CD8-positive, alpha-beta memory T cell (primary cell): ENCODE data around the gene KIR2DL4. TPM values are rescaled to one million over a fixed set of nuclear protein-coding genes. Genes with fewer than 3 reads are reported as not detected.
A peak's percentile ranks its signal among the peaks of the same experiment; 100 is the strongest.
"Not testable (repeated sequence)": the region's sequence is repeated elsewhere in the genome, so short reads cannot be mapped to it uniquely, and the experiment has no call there.

ENCODE experiments used
- CTCF ChIA-PET: fragments of 350-600 bp; sonication (Branson Sonifier 250); formaldehyde crosslinking; loops from one replicate; lab custom pipeline; 2021; ENCODE audit warnings: antibody characterized with exemption; lab: Charles Lee
- POLR2A ChIA-PET: fragments of 350-600 bp; sonication (Branson Sonifier 250); formaldehyde crosslinking; loops from one replicate; lab custom pipeline; 2021; ENCODE audit warnings: antibody characterized with exemption; lab: Charles Lee
- DNase-seq, 5 donors: peaks; one replicate each; pipeline versions ENCODE4 v3.0.0 to v3.0.0-alpha.2; 2020 to 2022; ENCODE audit warnings: mixed read lengths in 1 of 5
- H3K27ac ChIP-seq: one replicate; pipeline ENCODE4 v1.7.0; 2013; ENCODE audit warnings: low read depth, mild to moderate bottlenecking, low read length, moderate library complexity
- H3K27me3 ChIP-seq: 2 replicates; pipeline ENCODE4 v1.7.0; 2013; ENCODE audit warnings: low read length, mild to moderate bottlenecking; ENCODE audit not compliant: insufficient read depth, poor library complexity, severe bottlenecking
- H3K36me3 ChIP-seq: 2 replicates; pipeline ENCODE4 v1.7.0; 2013; ENCODE audit warnings: mild to moderate bottlenecking, low read length, moderate library complexity; ENCODE audit not compliant: insufficient read depth
- H3K4me1 ChIP-seq: 2 replicates; pipeline ENCODE4 v1.7.0; 2013; ENCODE audit warnings: mild to moderate bottlenecking, low read length, moderate library complexity; ENCODE audit not compliant: insufficient read depth
- H3K4me3 ChIP-seq: 2 replicates; pipeline ENCODE4 v1.7.0; 2013; ENCODE audit warnings: mild to moderate bottlenecking, low read length
- H3K9me3 ChIP-seq: 2 replicates; pipeline ENCODE4 v1.7.0; 2013; ENCODE audit warnings: mild to moderate bottlenecking, low read length
- H3K27ac Mint-ChIP-seq, 8 donors: one replicate each; pipeline ENCODE4 v1.8.0; 2020 to 2021; ENCODE audit warnings: mixed read lengths in 8 of 8, mild to moderate bottlenecking in 6 of 8, inconsistent platforms in 3 of 8, moderate library complexity in 3 of 8
- H3K27me3 Mint-ChIP-seq, 2 donors: one replicate each; pipeline ENCODE4 v1.8.0; 2020 to 2021; ENCODE audit warnings: mixed read lengths in 2 of 2, mild to moderate bottlenecking in 1 of 2, moderate library complexity in 1 of 2
- H3K36me3 Mint-ChIP-seq, 3 donors: one replicate each; pipeline ENCODE4 v1.8.0; 2020 to 2021; ENCODE audit warnings: mixed read lengths in 3 of 3, inconsistent platforms in 1 of 3, mild to moderate bottlenecking in 1 of 3
- H3K4me1 Mint-ChIP-seq, 3 donors: one replicate each; pipeline ENCODE4 v1.8.0; 2020 to 2021; ENCODE audit warnings: mixed read lengths in 3 of 3, inconsistent platforms in 1 of 3, mild to moderate bottlenecking in 1 of 3
- H3K4me3 Mint-ChIP-seq, 7 donors: one replicate each; pipeline ENCODE4 v1.8.0; 2020 to 2021; ENCODE audit warnings: mixed read lengths in 7 of 7, mild to moderate bottlenecking in 6 of 7, moderate library complexity in 4 of 7, inconsistent platforms in 2 of 7
- H3K9me3 Mint-ChIP-seq, 5 donors: one replicate each; pipeline ENCODE4 v1.8.0; 2020 to 2022; ENCODE audit warnings: mixed read lengths in 5 of 5, mild to moderate bottlenecking in 3 of 5, moderate library complexity in 2 of 5, inconsistent platforms in 1 of 5
- polyA plus RNA-seq: library from polyadenylated mRNA; unstranded; fragments of 300-500 nt; fragmentation: Illumina TruSeq; gene quantifications from one replicate; pipeline ENCODE4 v1.2.3, GENCODE V29; 2021
- total RNA-seq, 2 experiments: library from RNA; stranded (reverse); gene quantifications; one replicate each; pipeline ENCODE4 v1.2.3, GENCODE V29; 2021

Gene KIR2DL4
- not detected for total RNA-seq
- 0.79 TPM for polyA plus RNA-seq

GRCh38 chr19:54803410-54803809 lies at the start of gene KIR2DL4:
TSS of gene KIR2DL4 (plus strand) at chr19:54803610. CDS start at chr19:54803652, 42 bp downstream.
- peaks cover 0 to 2% (median 0%) of the 10 kb centered on the region in 3 donors for H3K4me1 Mint-ChIP-seq
- no peaks in the 10 kb centered on the region for H3K36me3 ChIP-seq
- no peak within 1 kb of the TSS for H3K4me3 Mint-ChIP-seq
- peaks cover 6 to 36% of the 10 kb centered on the region in 2 donors for H3K27me3 Mint-ChIP-seq
- no peak for DNase-seq
- H3K36me3 Mint-ChIP-seq = no peaks in the 10 kb centered on the region
- no peak within 1 kb of the TSS for H3K4me3 ChIP-seq
- POLR2A ChIA-PET = no interaction called here
- CTCF ChIA-PET = no interaction called here
- no peaks in the 10 kb centered on the region for H3K27me3 ChIP-seq
- peaks cover 0 to 2% (median 0%) of the 10 kb centered on the region in 5 donors for H3K9me3 Mint-ChIP-seq
- no peaks in the 10 kb centered on the region for H3K4me1 ChIP-seq
- no peak within 1 kb of the TSS for H3K27ac ChIP-seq
- H3K27ac Mint-ChIP-seq = peak within 1 kb of the TSS in 1 of 8 donors; percentile 62
- no peaks in the 10 kb centered on the region for H3K9me3 ChIP-seq

GRCh38 chr19:54756204-54757110 lies 47.0 kb upstream of the KIR2DL4 start:
- H3K36me3 Mint-ChIP-seq, H3K4me3 Mint-ChIP-seq, H3K9me3 ChIP-seq, H3K4me1 ChIP-seq, H3K9me3 Mint-ChIP-seq, H3K27ac ChIP-seq, H3K36me3 ChIP-seq, H3K27ac Mint-ChIP-seq, H3K4me3 ChIP-seq, H3K27me3 ChIP-seq, H3K27me3 Mint-ChIP-seq, POLR2A ChIA-PET, H3K4me1 Mint-ChIP-seq, DNase-seq, CTCF ChIA-PET: not testable (repeated sequence)

GRCh38 chr19:54758577-54758976 lies 44.8 kb upstream of the KIR2DL4 start:
- H3K27ac Mint-ChIP-seq, POLR2A ChIA-PET, DNase-seq, H3K4me1 Mint-ChIP-seq, H3K27me3 Mint-ChIP-seq, H3K4me3 Mint-ChIP-seq, CTCF ChIA-PET, H3K27me3 ChIP-seq, H3K36me3 ChIP-seq, H3K9me3 ChIP-seq, H3K27ac ChIP-seq, H3K9me3 Mint-ChIP-seq, H3K4me1 ChIP-seq, H3K4me3 ChIP-seq, H3K36me3 Mint-ChIP-seq: not testable (repeated sequence)

- H3K9me3 ChIP-seq, H3K27ac Mint-ChIP-seq, H3K27me3 Mint-ChIP-seq, H3K27me3 ChIP-seq, H3K9me3 Mint-ChIP-seq, DNase-seq, H3K4me1 ChIP-seq, H3K4me3 ChIP-seq, POLR2A ChIA-PET, H3K27ac ChIP-seq, H3K4me1 Mint-ChIP-seq, CTCF ChIA-PET, H3K36me3 Mint-ChIP-seq, H3K4me3 Mint-ChIP-seq, H3K36me3 ChIP-seq: not testable (repeated sequence)
Observed at GRCh38 chr19:54764219-54764618, 39.2 kb upstream of the KIR2DL4 start.

- peaks cover 5 to 17% of the 10 kb centered on the region in 2 donors for H3K27me3 Mint-ChIP-seq
- H3K4me3 Mint-ChIP-seq = not testable (repeated sequence)
Observed at GRCh38 chr19:54766464-54766863, 36.9 kb upstream of the KIR2DL4 start.

GRCh38 chr19:54769646-54770045 lies 33.8 kb upstream of the KIR2DL4 start, which contains the start of gene KIR2DL1:
TSS of gene KIR2DL1 (plus strand) at chr19:54769793. CDS start at chr19:54769851, 58 bp downstream.
- H3K4me1 ChIP-seq, H3K9me3 ChIP-seq, H3K36me3 ChIP-seq, H3K27ac Mint-ChIP-seq, POLR2A ChIA-PET, H3K27ac ChIP-seq, CTCF ChIA-PET, H3K4me1 Mint-ChIP-seq, H3K36me3 Mint-ChIP-seq, H3K4me3 ChIP-seq, H3K9me3 Mint-ChIP-seq, DNase-seq, H3K27me3 ChIP-seq: not testable (repeated sequence)
- Mint-ChIP-seq H3K4me3 (peak within 1 kb of the TSS in 1 of 7 donors; percentile 24), H3K27me3 (peaks cover 7 to 21% of the 10 kb centered on the region in 2 donors)

More at GRCh38 chr19:54766464-54766863, 36.9 kb upstream of the KIR2DL4 start:
- H3K4me1 ChIP-seq, H3K4me1 Mint-ChIP-seq, H3K27me3 ChIP-seq, POLR2A ChIA-PET, H3K4me3 ChIP-seq, H3K36me3 ChIP-seq, H3K36me3 Mint-ChIP-seq, H3K27ac Mint-ChIP-seq, H3K27ac ChIP-seq, H3K9me3 Mint-ChIP-seq, H3K9me3 ChIP-seq, CTCF ChIA-PET, DNase-seq: not testable (repeated sequence)

- H3K9me3 Mint-ChIP-seq, H3K27me3 ChIP-seq, H3K4me3 Mint-ChIP-seq, H3K27ac ChIP-seq, H3K36me3 Mint-ChIP-seq, CTCF ChIA-PET, DNase-seq, H3K9me3 ChIP-seq, H3K4me1 Mint-ChIP-seq, H3K36me3 ChIP-seq, H3K4me3 ChIP-seq, H3K4me1 ChIP-seq, POLR2A ChIA-PET: not testable (repeated sequence)
- peaks cover 7 to 22% of the 10 kb centered on the region in 2 donors for H3K27me3 Mint-ChIP-seq
- peak overlapping the region in 1 of 8 donors; percentile 58 for H3K27ac Mint-ChIP-seq
Observed at GRCh38 chr19:54770511-54770910, 32.9 kb upstream of the KIR2DL4 start.

GRCh38 chr19:54771018-54771960 lies 32.1 kb upstream of the KIR2DL4 start:
- Mint-ChIP-seq H3K27ac (peak overlapping the region in 1 of 8 donors; percentile 75), H3K27me3 (peaks cover 7 to 24% of the 10 kb centered on the region in 2 donors)
- H3K9me3 Mint-ChIP-seq, CTCF ChIA-PET, H3K4me1 Mint-ChIP-seq, H3K4me3 ChIP-seq, H3K9me3 ChIP-seq, POLR2A ChIA-PET, H3K4me3 Mint-ChIP-seq, H3K36me3 Mint-ChIP-seq, H3K4me1 ChIP-seq, H3K27me3 ChIP-seq, H3K36me3 ChIP-seq, DNase-seq, H3K27ac ChIP-seq: not testable (repeated sequence)
